HFFc6 (cell line): ENCODE results near the gene FBXO4. TPM values are rescaled to one million over a fixed set of nuclear protein-coding genes. Genes with fewer than 3 reads are reported as not detected.

Experiments used
- DNase-seq: peaks from one replicate; pipeline ENCODE4 v3.0.0-alpha.2; 2018
- H3K27ac Mint-ChIP-seq: 2 replicates; pipeline ENCODE4 v1.8.0; 2020; ENCODE audit warnings: mild to moderate bottlenecking, mixed read lengths
- H3K27me3 Mint-ChIP-seq: 2 replicates; pipeline ENCODE4 v1.8.0; 2021; ENCODE audit warnings: mild to moderate bottlenecking, moderate library complexity, mixed read lengths; ENCODE audit not compliant: insufficient read depth
- H3K36me3 Mint-ChIP-seq: 2 replicates; pipeline ENCODE4 v1.8.0; 2021; ENCODE audit warnings: low read depth, mixed read lengths
- H3K4me1 Mint-ChIP-seq: 2 replicates; pipeline ENCODE4 v1.8.0; 2020; ENCODE audit warnings: low read depth, mixed read lengths
- H3K4me3 Mint-ChIP-seq: 2 replicates; pipeline ENCODE4 v1.8.0; 2020; ENCODE audit warnings: mild to moderate bottlenecking, moderate library complexity, mixed read lengths
- H3K9me3 Mint-ChIP-seq: 2 replicates; pipeline ENCODE4 v1.8.0; 2020; ENCODE audit warnings: mild to moderate bottlenecking, mixed read lengths
- total RNA-seq, 6 experiments: library from RNA; stranded (reverse); fragmentation: NEBNext Ultra II Directional; extraction: Animal tissue kit (Norgen Biotek cat#: 25700); gene quantifications; 2 replicates in 1 of 6; 3 replicates in 5 of 6; pipeline ENCODE4 v1.2.3, GENCODE V29; 2021
- TF ChIP-seq, protein P1 (sequence below): fragments of 200-600 bp; sonication (generic); IDR thresholded peaks from 2 replicates; pipeline ENCODE4 v1.5.0; 2021; ENCODE audit warnings: antibody characterized with exemption, mild to moderate bottlenecking

Gene FBXO4
- total RNA-seq, 6 experiments from 2014 or later, result 4.8 to 7.9 (median 6.0) TPM

DNA sequence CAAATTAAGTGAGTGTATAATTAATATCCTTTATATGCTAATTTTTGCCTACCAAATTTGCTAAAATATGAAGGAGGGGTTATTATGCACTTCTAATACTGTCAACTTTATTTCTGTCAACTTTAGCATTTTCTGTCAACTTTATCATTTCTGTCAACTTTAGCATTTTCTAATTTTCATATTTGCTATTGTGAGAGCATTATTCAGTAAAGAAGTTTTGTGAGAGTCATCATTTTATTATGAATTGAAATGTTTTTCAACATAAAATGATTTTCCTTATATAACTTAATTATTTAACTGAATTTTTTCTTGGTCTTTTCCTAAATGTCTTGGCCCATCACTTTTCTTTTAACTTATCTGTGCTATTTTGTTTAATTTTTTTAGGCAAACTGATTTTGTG, 58.2 kb downstream of the FBXO4 start:
- TF ChIP-seq, protein P1, sequence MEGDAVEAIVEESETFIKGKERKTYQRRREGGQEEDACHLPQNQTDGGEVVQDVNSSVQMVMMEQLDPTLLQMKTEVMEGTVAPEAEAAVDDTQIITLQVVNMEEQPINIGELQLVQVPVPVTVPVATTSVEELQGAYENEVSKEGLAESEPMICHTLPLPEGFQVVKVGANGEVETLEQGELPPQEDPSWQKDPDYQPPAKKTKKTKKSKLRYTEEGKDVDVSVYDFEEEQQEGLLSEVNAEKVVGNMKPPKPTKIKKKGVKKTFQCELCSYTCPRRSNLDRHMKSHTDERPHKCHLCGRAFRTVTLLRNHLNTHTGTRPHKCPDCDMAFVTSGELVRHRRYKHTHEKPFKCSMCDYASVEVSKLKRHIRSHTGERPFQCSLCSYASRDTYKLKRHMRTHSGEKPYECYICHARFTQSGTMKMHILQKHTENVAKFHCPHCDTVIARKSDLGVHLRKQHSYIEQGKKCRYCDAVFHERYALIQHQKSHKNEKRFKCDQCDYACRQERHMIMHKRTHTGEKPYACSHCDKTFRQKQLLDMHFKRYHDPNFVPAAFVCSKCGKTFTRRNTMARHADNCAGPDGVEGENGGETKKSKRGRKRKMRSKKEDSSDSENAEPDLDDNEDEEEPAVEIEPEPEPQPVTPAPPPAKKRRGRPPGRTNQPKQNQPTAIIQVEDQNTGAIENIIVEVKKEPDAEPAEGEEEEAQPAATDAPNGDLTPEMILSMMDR, result no peak
- no peaks in the 10 kb centered on the region for H3K9me3 Mint-ChIP-seq
- H3K4me3 Mint-ChIP-seq, result no peak overlapping the region
- no peaks in the 10 kb centered on the region for H3K4me1 Mint-ChIP-seq
- no peak overlapping the region for H3K27ac Mint-ChIP-seq
- no peaks in the 10 kb centered on the region for H3K36me3 Mint-ChIP-seq
- H3K27me3 Mint-ChIP-seq, result no peaks in the 10 kb centered on the region
- DNase-seq, result no peak

DNA sequence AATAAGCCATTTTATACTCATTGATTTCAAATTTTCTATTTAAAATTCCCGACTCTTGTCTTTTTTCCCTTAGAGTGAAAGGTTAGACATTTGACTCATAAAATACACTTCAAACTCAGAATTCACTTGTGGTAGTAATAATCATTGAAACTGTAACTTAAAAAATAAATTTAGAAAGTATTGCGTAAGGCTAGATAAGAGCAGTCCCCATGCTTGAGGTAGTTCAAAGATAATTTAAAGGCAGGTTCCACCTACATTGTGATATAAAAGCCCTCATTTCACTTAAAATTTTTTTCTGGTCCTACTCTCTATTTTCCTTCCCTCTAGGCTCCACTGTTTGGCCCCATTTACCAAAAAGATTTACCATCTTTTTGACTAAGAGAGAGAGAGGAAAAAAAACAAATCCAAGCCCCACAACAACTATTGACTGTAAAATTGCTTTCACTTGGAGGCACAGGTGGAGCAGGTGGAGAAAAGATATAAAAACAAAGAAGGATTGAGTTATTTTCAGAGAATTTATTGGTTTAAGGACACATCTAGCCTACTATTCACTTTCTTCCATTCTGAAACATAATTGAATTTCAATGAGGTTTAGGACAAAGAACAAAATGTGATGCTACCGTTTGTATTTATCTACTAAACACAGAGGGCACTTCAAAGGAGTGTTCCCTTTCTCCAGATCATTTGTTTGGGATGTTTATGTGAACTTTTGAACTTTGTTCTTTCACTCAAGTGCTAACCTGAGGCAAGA, 61.0 kb downstream of the FBXO4 start:
- Mint-ChIP-seq H3K9me3 (no peaks in the 10 kb centered on the region), H3K4me1 (no peaks in the 10 kb centered on the region), H3K36me3 (no peaks in the 10 kb centered on the region), H3K27ac (no peak overlapping the region), H3K4me3 (no peak overlapping the region), H3K27me3 (no peaks in the 10 kb centered on the region)
- TF ChIP-seq, protein P1, result no peak
- no peak for DNase-seq

Other genes with a start within 250 kb of the FBXO4 start
- 10 to 100 TPM; 40.4 to 44.0 (median 40.8) TPM for gene OXCT1, start 54.9 kb upstream of the FBXO4 start, total RNA-seq
- gene RIMOC1, start 20.9 kb upstream of the FBXO4 start, total RNA-seq, result 10 to 100 TPM; 31.1 to 38.9 (median 35.4) TPM